ENCODE measurements around the gene KCNE3.
A peak's percentile ranks its signal among the peaks of the same experiment; 100 is the strongest.

Gene KCNE3

GRCh38 chr11:74471037-74471436, 3.7 kb upstream of the KCNE3 start:
- DNase-seq, result no peak

DNA sequence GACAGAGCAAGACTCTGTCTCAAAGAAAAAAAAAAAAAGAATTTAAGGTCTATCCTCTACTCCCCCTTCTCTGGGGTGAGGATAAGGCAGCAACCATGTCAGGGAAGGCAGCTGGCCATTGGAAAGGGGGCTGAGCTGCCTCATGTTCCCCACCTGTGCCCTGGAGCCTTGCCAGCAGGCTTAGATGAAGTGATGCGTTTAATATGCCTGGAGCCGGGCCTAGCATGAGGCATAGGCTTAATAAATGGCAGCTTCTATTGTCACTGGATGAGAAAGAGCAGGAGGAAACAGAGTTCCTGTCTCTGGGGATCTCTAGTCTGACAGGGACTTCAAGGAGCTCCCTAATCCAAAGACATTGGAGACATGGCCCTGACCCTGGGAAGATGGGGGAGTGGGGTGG, 3.2 kb upstream of the KCNE3 start:
- DNase-seq, result no peak

DNA sequence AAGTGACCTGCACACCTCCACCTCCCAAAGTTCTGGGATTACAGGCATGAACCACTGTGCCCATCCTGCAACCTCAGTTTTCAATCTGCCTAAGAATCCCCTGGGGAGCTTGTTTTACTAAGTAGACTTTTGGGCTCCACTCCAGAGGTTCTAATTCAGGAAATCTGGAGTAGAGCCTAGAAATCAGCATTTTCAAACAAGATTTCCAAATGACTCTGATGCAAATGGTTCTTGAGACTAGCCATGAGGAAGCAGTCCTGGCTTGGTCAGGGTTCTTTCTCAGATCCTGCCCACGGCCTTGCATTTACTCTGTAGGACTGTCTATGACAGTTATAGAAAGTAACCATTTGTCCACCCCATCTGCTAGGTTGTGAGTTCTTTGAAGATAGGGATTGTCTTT, 1.6 kb upstream of the KCNE3 start:
- no peak for DNase-seq

DNA sequence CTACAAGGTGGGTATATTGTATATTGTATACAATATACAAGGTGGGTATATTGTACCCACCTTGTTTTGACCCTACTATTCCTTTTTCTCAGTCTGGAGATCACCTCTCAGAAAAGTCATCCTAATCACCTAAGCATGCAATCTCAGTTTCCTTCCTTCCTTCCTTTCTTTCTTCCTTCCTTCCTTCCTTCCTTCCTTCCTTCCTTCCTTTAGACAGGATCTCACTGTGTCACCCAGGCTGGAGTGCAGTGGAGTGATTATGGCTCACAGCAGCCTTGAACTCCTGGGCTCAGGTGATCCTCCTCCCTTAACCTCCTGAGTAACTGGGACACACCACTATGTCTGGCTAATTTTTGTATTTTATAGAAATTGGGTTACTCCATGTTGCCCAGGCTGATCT, 1.2 kb upstream of the KCNE3 start:
- no peak for DNase-seq

- DNase-seq, result no peak
Measured at GRCh38 chr11:74468058-74468457, 709 bp upstream of the KCNE3 start.

- DNase-seq, result no peak
Measured at GRCh38 chr11:74465291-74465708, 2.0 kb downstream of the KCNE3 start.

DNA sequence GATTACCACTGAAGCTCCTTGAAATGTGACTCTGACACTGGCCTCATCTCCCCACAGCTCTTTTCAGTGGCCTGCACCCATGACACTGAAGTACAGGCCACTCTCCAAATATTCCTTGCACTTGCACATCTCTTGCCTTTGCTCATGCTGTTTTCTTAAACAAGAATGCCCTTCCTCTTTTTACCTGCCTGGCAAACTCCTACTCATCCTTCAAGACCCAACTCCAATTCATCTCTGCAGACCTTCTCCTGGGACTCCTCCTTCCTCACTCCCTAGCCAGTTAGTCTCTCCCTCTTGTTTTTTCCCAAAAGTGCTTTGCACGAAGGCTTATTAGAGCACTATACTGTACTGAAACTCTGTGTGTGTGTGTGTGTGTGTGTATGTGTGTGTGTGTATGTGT, 2.6 kb downstream of the KCNE3 start:
- DNase-seq, result no peak

- no peak for DNase-seq
Measured at GRCh38 chr11:74463216-74463615, 4.1 kb downstream of the KCNE3 start.

GRCh38 chr11:74462631-74463030, 4.7 kb downstream of the KCNE3 start:
- no peak for DNase-seq

DNA sequence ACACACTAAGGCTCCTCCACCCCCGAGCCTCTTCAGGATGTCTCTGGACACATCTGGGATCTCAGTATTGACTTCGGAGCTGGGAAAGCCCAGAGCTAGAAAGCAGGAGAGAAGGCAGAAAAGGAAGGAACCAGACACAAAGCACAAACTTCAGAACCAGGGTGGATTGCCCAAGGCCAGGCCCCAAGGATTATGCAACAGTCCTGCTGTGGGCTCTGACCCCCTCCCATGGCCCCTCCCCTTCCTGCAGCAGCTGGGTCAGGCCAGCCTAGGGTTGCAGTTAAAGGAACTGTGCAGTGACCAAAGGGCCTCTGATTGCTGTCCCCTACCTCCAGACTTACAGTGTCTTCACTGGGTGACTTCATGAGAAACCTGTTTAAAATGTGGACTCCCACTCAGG, 5.3 kb downstream of the KCNE3 start:
- DNase-seq, result no peak

DNA sequence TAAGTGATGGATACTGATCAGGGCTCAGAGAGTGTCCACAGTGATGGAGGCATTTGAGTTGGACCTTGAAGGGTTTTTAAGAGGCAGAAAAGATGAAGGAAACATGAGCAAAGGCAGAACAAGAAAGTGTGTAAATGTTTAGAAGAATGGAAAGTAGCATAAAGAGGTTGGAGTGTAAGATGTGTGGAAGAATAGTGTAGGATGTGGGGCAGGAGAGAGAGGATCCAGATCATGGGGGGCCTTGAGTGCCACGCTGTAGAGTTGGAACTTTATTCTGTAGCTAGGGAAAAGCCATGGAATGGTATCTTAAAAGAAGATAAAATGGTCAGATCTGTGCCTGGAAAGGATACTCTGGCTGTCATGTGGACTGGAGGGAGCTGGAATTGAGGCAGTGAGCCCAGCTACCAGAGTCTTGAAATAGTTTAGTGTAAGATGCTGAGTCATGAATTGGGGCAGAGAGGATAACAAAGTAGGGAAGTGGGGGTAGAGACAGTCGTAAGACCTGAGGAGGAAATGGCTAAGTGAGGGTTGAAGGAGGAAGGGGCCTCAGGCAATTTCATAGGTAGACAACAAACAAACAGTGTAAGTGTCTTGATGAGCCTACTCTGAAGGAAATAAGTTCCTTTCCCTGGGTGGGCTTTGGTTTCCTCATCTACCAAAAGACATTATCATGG, 6.7 kb downstream of the KCNE3 start:
- DNase-seq, result no peak

- DNase-seq, result no peak
Measured at GRCh38 chr11:74460065-74460464, 7.3 kb downstream of the KCNE3 start.

DNA sequence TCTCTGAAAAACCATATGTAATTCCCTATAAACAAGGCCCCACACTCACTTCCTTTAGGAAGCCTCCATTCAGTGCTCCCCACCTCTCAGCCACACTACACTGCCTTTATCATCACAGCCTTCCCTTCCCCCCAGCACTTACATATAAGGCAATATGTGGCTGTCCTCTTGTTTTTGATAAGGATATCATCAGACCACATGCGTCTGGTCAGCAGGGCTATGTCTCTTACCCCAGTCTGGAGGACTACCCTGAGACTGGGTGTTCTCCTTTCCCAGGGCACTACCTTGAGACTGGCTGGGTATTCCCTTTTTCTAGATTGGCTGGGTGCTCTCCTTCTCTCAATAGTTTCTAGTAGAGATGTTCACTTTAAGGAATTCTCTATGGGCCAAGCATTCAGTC, 7.8 kb downstream of the KCNE3 start:
- no peak for DNase-seq

- no peak for DNase-seq
Measured at GRCh38 chr11:74457356-74457755, 10.0 kb downstream of the KCNE3 start.

- DNase-seq, result peak; percentile 83
Measured at GRCh38 chr11:74453373-74453975, 13.9 kb downstream of the KCNE3 start.

DNA sequence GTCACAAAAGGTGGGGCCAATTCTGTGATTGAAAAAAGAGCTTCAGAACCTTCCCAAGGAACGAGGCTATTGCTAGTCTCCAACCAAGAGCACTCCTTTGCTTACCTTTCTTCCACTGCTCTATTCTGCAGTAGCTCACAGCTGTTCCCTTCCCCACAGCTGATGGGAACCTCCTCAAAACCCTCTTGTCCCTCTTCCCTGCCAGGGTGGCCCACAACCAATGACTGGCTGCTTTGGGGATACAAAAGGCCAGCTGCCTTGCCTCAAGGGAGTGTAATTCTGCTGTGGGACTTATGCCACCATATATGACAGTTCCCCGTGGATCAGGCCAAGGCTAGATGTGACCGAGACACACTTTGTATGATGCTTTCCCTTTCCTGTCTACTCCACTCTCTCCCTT, 15.0 kb downstream of the KCNE3 start:
- DNase-seq, result no peak

- no peak for DNase-seq
Measured at GRCh38 chr11:74450318-74450717, 17.0 kb downstream of the KCNE3 start.

GRCh38 chr11:74449369-74449931, 17.9 kb downstream of the KCNE3 start:
- peak; percentile 32 for DNase-seq

- no peak for DNase-seq
Measured at GRCh38 chr11:74447720-74448119, 19.6 kb downstream of the KCNE3 start.

- no peak for DNase-seq
Measured at GRCh38 chr11:74446532-74446938, 20.8 kb downstream of the KCNE3 start.

DNA sequence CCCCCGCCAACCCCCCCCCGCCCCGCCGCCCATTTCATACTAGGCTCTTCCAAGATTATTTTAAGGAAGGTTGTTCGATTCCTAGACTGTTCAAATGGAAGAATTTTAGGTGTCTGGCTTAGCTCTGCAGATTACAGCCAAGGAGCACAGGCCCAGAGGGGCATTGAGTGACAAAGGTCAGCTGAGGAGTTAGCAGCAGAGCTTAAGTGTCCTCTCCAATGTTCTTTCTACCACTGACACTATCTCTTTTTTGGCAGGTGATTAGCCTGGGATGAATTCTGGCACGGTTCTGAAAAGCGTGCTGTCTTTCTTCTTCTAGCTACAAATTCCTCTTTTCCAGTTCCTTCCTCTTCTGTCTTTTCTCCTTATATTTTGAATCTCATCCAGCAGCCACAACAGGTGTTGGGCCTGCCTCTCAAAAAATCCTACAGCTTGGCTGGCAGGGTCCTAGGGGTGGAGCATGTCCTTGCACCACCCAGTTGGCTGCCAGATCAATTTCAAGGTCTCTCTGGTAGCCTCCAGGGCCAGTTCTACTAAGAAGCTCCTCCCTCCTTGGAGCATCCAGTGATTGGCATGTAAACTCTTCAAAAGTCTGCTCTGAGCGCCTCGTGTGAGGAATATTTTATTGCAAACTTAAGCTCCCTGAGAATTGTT, 23.0 kb downstream of the KCNE3 start:
- DNase-seq, result no peak

- DNase-seq, result no peak
Measured at GRCh38 chr11:74443071-74443864, 24.1 kb downstream of the KCNE3 start.

DNA sequence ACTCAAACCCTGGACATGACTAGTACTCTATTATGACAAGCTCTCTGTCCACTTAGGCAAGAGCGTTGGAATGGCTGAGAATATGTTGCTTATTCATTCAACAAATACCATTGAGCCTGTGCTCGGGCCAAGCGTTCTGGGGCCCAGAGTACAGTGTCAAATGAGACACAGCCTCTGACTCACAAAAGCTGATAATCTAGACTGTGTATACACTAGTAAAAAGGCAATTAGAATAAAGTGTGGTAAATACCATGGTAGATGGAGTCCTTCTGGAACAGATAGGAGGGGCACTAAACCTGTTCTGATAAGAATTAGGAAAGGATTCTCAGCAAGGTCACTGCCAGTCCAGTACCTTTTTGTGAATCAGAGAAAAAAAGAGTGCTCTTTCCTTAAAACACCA, 24.7 kb downstream of the KCNE3 start:
- DNase-seq, result no peak
